HG03039 (cell line): Measurements from ENCODE around the gene KDM6A.
"Not testable (repeated sequence)": the region's sequence is repeated elsewhere in the genome, so short reads cannot be mapped to it uniquely, and the experiment has no call there.

Source experiments
- ATAC-seq: cut with Tn5 transposase; IDR thresholded peaks from one replicate; pipeline ENCODE4 v1.9.1; 2021; ENCODE audit warnings: mild to moderate bottlenecking, moderate library complexity; ENCODE audit not compliant: unreplicated experiment

KDM6A gene

DNA sequence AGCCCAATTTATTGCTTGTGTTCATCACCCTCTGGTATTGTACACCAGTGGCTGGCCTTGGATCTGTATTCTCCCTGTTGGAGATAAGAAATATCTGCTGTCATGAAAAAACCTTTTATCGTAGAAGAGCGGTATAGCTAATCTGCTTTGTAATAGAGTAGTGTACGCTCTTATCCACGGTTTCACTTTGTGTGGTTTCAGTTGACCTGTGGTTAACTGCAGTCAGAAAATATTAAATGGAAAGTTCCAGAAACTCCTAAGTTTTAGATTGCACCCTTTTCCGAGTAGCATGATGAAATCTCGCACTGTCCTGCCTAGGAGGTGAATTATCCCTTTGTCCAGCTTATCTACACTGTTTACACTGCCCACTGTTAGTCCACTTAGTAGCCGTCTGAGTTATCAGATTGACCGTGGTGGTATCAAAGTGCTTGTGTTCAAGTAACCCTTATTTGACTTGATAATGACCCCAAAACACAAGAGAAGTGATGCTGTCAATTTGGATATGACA lies 42.4 kb downstream of the KDM6A start:
- ATAC-seq: no peak

GRCh38 chrX:44918722-44919121 lies 45.7 kb downstream of the KDM6A start:
- ATAC-seq: no peak

DNA sequence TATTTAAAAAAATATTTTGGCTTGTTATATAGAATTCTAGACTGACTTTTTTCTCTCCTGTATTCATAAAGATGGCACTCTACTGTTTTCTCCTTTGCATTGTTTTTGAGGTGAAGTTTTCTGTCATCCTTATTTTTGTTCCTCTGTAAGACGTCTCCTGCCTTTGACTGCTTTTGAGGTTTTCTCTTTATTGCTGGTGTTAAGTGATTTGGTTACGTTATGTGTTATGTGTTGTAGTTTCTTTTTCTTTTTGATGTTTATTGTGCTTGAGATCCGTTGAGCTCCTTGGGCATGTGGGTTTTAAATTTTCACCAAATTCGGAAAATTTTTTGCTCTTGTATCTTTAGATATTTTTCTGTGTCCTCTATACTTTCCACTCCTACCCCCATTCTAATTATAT lies 50.0 kb downstream of the KDM6A start:
- no peak for ATAC-seq

- no peak for ATAC-seq
These were observed 54.4 kb downstream of the KDM6A start for GRCh38 chrX:44927398-44927797.

- no peak for ATAC-seq
These were observed 58.5 kb downstream of the KDM6A start for GRCh38 chrX:44931441-44931973.

DNA sequence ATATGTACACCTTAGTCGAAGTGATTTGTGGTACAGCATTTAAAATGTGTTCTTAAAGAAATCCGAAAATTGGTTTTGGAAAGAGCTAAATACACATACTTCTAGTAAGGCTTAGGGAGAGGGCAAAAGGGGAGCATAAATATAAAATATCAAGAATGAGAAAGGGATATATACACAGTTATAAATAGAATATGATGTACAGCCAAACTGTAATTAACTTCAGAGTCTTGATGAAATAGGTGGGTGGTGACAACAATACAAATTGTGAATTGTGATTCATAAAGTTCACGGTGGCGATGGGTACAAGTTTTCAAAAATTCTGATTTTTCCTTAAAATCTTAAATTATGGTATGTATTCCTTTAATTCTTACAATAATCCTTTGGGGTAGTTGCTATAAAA lies 62.2 kb downstream of the KDM6A start:
- no peak for ATAC-seq

DNA sequence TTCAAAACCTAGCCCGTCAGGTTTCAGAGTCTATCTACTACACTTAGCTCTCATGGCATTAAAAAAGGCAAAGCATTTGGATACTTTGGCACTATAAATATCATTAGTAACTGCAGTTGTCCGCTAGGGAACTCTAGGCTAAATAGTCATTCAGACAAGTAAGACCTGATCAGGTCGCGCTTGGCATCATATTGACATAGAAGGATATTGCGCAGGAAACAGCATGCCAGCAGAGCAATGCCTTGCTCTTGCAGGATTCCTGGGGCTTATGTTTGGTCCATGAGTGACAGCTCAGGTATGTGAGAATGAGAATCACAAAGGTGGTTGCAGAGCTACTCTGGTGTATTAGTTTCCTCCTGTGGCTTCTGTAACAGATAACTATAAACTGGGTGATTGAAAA lies 62.7 kb downstream of the KDM6A start:
- no peak for ATAC-seq

- ATAC-seq: no peak
These were observed 64.6 kb downstream of the KDM6A start for GRCh38 chrX:44937606-44938005.

GRCh38 chrX:44938111-44938510 lies 65.1 kb downstream of the KDM6A start:
- ATAC-seq: no peak

- ATAC-seq: not testable (repeated sequence)
These were observed 67.6 kb downstream of the KDM6A start for GRCh38 chrX:44940541-44940940.

DNA sequence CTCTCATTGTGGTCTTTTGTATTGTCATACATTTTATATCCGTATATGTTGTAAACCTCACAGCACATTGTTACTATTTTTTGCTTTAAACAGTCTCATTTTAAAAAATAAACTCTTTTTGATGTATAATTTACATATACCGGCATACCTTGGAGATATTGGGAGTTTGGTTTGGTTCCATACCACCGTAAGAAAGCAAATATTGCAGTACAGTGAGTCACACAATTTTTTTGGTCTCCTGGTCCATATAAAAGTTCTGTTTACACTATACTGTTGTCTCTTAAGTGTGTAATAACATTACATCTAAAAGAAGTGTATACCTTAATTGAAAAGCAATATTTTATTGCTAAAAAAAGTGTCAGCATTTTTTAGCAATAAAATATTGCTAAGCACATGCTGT lies 70.0 kb downstream of the KDM6A start:
- ATAC-seq: no peak

- ATAC-seq: no peak
These were observed 71.9 kb downstream of the KDM6A start for GRCh38 chrX:44944894-44945293.

GRCh38 chrX:44945736-44946135 lies 72.7 kb downstream of the KDM6A start:
- ATAC-seq: no peak

DNA sequence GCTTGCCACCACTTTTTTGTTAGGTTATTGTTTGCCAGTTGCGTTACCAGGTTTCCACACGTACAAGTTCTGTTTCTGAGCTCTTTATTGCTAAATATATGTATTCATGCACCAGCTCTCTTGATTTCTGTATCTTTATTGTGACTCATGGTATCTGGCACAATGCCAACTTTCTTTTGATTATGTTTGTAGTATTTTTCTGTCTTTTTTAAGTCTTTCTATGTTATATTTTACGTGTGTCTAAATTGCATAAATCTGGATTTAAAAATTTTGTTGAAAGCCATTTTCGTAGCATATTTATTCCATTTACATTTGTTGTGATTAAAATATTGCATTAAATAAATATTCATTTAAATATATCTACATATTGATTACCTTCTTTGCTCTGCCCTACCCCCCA lies 73.8 kb downstream of the KDM6A start:
- no peak for ATAC-seq

- ATAC-seq: no peak
These were observed 75.0 kb downstream of the KDM6A start for GRCh38 chrX:44947995-44948394.

DNA sequence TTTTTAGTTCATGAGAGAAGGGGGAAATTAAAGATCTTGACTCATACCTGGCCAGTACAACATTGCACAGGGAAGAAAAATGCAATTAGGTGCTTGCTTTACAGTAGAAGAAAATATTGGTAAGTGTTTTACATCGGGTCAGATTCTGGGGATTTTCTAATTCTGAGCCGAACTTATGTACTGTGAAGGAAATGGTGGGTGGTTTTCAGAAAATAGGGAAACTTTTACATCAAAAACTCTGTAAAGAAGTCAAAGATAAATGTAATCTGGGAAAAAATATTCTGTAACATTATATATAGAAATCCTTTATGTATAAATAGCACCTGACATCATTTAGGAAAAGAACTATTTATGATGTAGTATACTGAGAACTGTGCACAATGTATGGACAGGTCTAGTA lies 75.4 kb downstream of the KDM6A start:
- no peak for ATAC-seq

DNA sequence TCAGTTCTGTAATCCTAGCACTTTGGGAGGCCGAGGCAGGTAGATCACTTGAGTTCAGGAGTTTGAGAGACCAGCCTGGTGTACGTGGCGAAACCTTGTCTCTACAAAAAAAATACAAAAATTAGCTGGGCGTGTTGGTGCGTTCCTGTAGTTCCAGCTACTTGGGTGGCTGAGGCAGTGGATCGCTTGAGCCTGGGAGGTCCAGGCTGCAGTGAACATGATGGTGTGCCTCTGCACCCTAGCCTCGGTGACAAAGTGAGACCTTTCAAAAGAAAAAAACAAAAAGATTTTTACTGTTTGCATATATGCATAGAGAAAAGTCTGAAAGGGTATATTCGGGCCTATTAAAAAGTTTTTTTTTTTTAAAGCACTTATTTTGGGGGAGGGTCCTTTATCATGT lies 76.1 kb downstream of the KDM6A start:
- ATAC-seq: no peak

DNA sequence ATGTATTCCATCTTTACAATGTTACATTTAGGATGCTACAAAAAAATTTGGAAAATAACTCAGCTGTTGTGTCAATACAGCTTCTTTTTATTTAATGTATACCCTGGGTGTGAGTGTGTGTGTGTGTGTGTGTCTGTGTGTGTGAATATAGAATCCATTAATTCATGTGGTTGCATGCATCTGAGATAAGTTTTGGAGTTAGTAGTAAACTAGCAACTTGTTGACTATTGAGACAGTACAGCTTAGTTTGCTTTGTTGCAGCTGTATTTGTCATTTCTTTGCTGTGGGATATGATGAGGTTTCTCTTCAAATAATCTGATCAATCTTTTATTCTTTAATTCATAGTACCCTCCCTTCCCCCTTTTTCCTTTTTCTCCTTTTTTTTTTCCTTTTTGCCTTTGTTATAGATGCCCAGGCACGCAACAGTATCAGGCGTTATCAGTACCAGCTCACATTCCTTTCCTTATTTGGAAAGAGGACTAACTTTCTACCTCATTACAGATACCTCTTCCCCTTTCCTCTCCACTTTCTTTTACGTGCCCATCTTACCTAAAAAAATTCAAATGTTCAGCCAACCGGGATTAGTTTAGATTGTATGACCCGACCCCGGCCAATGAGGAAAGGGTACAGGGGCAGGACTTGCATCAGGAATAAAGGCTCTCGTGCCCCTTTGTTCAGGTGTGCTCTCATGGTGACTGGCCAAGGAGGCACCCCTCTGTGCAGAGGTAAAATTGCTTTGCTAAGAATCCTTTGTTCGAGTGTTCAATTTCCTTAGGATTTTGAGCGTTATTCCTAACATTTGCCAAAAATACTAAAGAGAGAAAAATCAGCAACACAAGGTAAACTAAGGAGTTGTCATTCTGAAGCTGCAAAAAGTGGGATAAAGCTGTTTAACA lies 77.7 kb downstream of the KDM6A start:
- not testable (repeated sequence) for ATAC-seq

GRCh38 chrX:44951572-44952067 lies 78.6 kb downstream of the KDM6A start:
- ATAC-seq: no peak

DNA sequence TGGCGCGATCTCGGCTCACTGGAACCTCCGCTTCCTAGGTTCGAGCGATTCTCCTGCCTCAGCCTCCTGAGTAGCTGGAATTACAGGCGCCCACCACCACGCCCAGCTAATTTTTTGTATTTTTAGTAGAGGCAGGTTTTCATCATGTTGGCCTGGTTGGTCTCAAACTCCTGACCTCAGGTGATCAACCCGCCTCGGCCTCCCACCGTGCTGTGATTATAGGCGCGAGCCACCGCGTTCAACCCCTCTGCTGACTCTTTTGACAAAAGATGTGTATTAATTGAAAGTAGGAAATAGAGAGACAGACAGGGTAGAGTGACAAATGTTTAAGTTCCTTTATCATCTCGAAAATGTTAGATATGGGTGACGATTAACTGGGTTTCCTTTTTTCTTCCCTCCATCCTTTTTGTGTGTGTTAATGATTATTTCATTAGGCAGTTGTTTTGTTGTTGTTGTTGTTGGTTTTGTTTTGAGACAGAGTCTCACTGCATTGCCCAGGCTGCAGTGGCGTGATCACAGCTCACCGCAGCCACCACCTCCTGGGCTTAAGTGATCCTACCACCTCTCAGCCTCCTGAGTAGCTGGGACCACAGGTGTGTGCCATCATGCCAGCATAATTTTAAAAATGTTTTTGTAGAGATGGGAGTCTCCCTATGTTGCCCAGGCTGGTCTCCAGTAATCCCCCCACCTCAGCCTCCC lies 79.5 kb downstream of the KDM6A start:
- no peak for ATAC-seq

DNA sequence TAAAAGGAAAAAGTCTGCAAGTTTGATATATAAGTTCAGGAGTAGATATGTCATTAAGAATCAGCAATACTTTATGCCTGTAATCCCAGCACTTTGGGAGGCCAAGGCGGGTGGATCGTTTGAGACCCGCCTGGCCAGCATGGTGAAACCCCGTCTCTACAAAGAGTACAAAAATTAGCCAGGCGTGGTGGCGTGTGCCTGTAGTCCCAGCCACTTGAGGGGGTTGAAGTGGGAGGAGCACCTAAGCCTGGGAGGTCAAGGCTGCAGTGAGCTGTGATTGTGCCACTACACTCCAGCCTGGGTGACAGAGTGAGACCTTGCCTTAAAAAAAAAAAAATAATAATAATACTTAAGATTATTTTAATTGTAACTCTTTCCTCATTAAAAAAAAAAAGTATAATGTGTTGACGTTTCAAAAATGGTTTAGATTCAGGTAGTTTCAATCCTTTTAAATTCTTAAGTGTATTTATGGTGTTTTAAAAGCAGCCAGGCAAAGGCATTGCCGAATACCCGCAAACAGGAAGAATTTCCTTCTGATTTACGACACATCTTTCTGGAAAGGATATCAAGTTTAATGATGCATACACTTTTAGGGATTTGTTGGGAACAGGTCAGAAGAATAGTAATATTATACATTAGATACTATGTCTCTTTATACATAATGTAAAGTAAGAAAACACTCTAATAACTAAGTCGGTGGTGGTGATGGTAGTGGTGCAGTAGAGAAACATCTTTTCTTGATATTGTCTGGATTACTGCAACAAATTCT lies 80.9 kb downstream of the KDM6A start:
- no peak for ATAC-seq
